Upper lobe of left lung (tissue), 4 donors: ENCODE measurements around the gene KIRREL1.

ENCODE experiments used
- POLR2A ChIP-seq, 4 donors: fragments of 450-650 bp; IDR thresholded peaks; one replicate each; pipeline ENCODE4 v1.5.1; 2016 to 2017; ENCODE audit warnings: antibody characterized with exemption in 4 of 4, mild to moderate bottlenecking in 2 of 4
- TF ChIP-seq, protein P1 (sequence below), 6 experiments: fragments of 450-650 bp in 4 of 6; fragments of 200-600 bp in 2 of 6; sonication (generic) in 2 of 6; IDR thresholded peaks; one replicate each; pipeline ENCODE4 v1.5.1; 2016 to 2019; ENCODE audit warnings: antibody characterized with exemption in 6 of 6

DNA sequence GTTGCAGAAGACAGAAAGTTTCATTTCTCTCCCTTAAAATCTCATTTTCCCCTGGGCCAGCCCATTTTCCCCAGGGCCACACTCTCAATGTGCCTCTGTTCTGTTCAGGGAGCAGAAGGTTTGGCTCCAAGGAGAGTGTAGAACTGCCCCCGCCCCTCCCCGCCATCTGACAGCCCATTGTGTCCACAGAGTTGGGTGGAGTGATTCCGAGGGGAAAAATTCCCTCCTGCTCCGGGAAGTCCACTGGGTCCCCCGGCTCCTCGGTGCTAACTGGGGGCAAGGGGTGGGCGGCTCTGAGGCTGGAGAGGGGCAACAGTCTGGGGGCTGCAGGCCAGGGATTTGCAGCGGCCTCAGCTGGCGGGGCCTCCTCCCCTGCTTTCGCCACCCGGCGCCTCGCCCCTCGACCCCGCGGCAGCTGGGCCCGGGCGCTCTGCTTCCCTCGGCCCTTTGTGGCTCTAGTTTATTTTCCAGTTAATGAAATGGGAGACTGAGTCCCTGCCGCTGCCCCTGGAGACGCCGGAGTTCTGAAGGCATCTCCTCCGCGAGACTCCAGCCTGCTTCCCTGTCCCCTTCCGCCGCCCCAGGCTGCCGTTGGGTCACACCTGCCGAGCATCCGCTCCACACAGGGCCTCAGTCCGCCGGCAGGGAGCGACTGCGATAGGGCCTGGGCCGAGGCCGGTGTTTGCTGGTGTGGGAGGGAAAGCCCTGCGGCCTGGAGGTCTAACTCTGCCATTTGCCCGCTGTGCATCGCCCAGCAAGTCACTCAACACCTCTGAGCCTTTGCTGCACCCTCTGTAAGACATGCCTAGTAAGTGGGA is 14.7 kb upstream of the KIRREL1 start:
- TF ChIP-seq, protein P1, sequence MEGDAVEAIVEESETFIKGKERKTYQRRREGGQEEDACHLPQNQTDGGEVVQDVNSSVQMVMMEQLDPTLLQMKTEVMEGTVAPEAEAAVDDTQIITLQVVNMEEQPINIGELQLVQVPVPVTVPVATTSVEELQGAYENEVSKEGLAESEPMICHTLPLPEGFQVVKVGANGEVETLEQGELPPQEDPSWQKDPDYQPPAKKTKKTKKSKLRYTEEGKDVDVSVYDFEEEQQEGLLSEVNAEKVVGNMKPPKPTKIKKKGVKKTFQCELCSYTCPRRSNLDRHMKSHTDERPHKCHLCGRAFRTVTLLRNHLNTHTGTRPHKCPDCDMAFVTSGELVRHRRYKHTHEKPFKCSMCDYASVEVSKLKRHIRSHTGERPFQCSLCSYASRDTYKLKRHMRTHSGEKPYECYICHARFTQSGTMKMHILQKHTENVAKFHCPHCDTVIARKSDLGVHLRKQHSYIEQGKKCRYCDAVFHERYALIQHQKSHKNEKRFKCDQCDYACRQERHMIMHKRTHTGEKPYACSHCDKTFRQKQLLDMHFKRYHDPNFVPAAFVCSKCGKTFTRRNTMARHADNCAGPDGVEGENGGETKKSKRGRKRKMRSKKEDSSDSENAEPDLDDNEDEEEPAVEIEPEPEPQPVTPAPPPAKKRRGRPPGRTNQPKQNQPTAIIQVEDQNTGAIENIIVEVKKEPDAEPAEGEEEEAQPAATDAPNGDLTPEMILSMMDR (IDR thresholded peaks at IDR 0.05), result no peak
- no peak for TF ChIP-seq POLR2A (IDR thresholded peaks at IDR 0.05)
